SK-N-SH treated with all-trans-retinoic acid at 6 μM for 48 hours (cell line): Measurements from ENCODE around the gene PLB1.

Source experiments
- ARNTL ChIP-seq: fragments of 450-650 bp; formaldehyde crosslinking; IDR thresholded peaks from 2 replicates; pipeline ENCODE4 v1.5.0; 2020; ENCODE audit warnings: low read depth, mild to moderate bottlenecking, moderate library complexity, borderline replicate concordance
- ESRRG ChIP-seq: fragments of 250-450 bp; sonication (Bioruptor Pico); IDR thresholded peaks from 2 replicates; pipeline ENCODE4 v1.6.1; 2021; ENCODE audit warnings: mild to moderate bottlenecking
- ISL1 ChIP-seq: fragments of 250-450 bp; sonication (Bioruptor Pico); IDR thresholded peaks from 2 replicates; pipeline ENCODE4 v2.1.2; 2022; ENCODE audit warnings: mild to moderate bottlenecking, moderate library complexity
- ZFP30 ChIP-seq: fragments of 450-650 bp; formaldehyde crosslinking; IDR thresholded peaks from 2 replicates; pipeline ENCODE4 v1.5.0; 2022; ENCODE audit warnings: mild to moderate bottlenecking, moderate library complexity
- ZNF8 ChIP-seq: fragments of 450-650 bp; formaldehyde crosslinking; IDR thresholded peaks from 2 replicates; pipeline ENCODE4 v1.5.0; 2020; ENCODE audit warnings: mild to moderate bottlenecking, moderate library complexity

DNA sequence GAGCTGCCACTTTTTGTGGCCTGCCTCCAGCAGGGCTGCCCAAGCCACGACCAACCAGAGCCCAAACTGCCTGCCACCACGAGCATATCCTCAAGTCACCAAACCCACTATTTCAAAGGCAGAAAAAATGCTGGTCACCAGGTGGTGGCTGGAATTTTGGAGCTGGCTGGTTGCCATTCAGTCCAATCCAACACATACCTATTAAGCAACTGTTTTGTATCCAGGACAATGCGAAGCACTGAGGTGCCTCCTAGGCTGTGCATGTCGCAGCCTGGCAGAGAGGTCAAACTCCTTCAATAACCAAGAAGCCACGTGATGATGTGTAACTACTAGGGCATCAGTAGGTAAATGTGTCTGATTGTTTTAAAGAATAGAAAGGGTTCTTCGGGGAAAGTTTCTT lies 147.5 kb downstream of the PLB1 start:
- TF ChIP-seq ESRRG (CRISPR knock-in tag) (no peak), ZFP30 (CRISPR knock-in tag) (no peak), ARNTL (CRISPR knock-in tag) (no peak), ISL1 (CRISPR knock-in tag) (no peak), ZNF8 (no peak)
